AG10803 (cell line): ENCODE data around the gene OR13C9.

Experiments
- DNase-seq: peaks from one replicate; pipeline ENCODE4 v3.0.0; 2010; ENCODE audit warnings: low read depth
- H3K4me3 ChIP-seq: 2 replicates; pipeline ENCODE4 v1.5.1; 2011; ENCODE audit warnings: mild to moderate bottlenecking, low read length, control low read depth
- TF ChIP-seq, protein P1 (sequence below): conservative IDR thresholded peaks from 2 replicates; pipeline ENCODE4 v1.5.1; 2011; ENCODE audit warnings: mild to moderate bottlenecking, low read length, control low read depth, inconsistent platforms

The OR13C9 gene

DNA sequence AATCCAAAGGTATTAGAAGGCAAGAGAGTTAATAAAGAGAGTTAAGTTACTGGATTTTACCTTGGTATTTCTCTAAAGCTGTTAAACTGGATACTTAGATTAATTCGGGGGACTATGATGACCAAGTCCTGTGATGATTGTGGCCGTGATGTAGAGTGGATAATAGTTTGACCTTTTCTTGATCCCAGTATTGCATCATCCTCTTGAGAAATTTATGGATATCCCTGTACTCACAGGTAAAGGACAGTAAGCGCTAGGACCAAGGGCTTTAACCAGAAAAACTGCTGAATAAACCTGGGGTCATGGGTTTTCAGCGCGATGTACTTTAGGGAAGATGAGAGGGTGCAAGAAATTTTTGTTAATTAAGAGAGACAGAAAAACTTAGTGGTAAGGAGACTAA is 40.7 kb downstream of the OR13C9 start:
- no peak for DNase-seq
- TF ChIP-seq, protein P1, sequence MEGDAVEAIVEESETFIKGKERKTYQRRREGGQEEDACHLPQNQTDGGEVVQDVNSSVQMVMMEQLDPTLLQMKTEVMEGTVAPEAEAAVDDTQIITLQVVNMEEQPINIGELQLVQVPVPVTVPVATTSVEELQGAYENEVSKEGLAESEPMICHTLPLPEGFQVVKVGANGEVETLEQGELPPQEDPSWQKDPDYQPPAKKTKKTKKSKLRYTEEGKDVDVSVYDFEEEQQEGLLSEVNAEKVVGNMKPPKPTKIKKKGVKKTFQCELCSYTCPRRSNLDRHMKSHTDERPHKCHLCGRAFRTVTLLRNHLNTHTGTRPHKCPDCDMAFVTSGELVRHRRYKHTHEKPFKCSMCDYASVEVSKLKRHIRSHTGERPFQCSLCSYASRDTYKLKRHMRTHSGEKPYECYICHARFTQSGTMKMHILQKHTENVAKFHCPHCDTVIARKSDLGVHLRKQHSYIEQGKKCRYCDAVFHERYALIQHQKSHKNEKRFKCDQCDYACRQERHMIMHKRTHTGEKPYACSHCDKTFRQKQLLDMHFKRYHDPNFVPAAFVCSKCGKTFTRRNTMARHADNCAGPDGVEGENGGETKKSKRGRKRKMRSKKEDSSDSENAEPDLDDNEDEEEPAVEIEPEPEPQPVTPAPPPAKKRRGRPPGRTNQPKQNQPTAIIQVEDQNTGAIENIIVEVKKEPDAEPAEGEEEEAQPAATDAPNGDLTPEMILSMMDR: no peak
- H3K4me3 ChIP-seq: no peak overlapping the region

DNA sequence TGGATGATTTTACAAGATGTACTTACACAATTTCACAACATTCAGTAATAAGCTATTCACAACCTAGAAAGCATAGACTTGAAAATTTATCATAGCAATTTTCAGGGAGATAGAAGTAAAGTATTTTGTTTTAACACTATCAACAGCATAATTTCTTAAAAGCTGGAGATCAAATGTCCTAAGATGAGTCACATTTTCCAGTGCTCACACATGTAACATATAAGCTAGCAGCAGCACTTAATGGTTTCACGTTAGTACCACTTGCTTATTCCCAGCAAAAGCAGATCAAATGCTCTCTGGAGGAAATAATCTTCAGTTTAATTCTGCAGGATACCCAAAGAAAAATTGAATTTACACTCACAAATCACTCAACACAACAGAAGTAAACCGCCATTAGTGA is 42.5 kb downstream of the OR13C9 start:
- no peak for DNase-seq
- no peak overlapping the region for H3K4me3 ChIP-seq
- TF ChIP-seq, protein P1: no peak

DNA sequence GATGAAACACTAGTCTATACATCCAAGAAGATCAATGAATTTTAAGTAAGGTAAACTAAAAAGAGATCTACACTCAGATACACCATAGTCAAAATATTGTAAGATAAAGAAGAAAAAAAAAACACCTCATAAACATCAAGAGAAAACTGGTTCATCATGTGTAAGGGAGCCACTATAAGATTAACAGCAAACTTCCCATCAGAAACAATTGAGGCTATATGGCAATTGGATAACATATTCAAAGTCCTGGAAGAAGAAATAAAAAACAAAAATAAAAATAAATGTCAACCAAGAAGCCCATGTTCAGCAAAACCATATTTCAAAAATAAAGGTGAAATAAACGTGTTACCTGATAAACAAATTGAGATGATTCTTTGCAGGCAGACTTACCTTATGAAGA is 45.4 kb downstream of the OR13C9 start:
- H3K4me3 ChIP-seq: no peak overlapping the region
- DNase-seq: no peak
- TF ChIP-seq, protein P1: no peak

DNA sequence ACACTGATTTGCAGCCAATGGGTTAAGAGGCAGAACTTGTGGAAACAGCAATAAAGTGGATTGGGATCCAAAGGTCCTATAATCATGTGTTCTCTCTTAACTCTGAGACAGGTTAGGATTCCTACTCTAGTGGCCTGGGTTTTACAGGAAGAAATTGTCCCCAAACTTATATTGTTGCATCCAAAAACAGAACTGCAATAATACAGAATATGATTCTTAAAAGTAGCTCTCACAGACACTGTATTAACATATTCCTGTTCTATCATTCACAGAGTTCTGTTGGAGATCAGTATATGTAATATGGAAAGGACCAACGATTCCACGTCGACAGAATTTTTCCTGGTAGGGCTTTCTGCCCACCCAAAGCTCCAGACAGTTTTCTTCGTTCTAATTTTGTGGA is 49.1 kb downstream of the OR13C9 start, which contains the start of gene OR13C8:
OR13C8 (plus strand) TSS at position 301 of the 400 bp plus-strand sequence; CDS start at position 301, 0 bp downstream.
- no peak within 1 kb of the TSS for H3K4me3 ChIP-seq
- DNase-seq: no peak
- TF ChIP-seq, protein P1: no peak
